NCI-H128 (cell line): Measurements from ENCODE around the gene CCDC170.

Experiments used
- DNase-seq: peaks from one replicate; lab custom pipeline; 2025; ENCODE audit not compliant: unreplicated experiment; lab: John Stamatoyannopoulos, UW

The CCDC170 gene

DNA sequence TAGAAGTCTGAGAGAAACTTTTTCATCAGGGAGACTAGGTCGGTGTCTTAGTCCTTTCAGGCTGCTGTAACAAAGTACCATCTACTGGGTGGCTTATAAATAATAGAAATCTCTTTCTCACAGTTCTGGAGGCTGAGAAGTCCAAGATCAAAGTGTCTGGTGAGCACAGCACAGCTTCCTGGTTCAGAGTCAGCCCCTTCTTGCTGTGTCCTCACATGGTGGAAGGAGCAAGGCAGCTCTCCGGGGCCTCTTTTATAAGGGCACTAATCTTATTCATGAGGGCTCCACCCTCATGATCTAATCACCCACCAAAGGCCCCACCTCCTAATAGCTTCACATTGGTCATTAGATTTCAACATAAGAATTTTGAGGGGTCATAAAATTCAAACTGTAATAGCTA is 122.8 kb downstream of the CCDC170 start:
- DNase-seq = no peak

DNA sequence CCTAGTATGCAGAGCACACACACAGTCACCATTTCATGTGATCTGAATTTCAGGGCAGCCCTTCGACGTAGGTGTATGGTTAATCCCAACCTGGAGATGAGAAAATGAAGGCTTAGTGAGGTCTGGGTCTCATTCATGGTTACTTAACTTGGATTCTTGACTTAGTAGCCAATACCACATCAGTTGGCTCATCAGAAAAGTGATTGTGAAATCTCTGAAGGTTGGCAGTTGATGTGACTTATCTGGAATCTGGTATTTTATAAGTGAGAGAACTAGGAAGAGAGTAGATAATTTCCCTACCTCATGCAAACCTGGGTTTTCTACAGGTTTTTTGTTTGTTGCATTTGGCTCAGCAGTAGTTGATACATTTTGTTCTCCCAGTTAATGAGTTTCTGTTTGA is 123.7 kb downstream of the CCDC170 start:
- no peak for DNase-seq

DNA sequence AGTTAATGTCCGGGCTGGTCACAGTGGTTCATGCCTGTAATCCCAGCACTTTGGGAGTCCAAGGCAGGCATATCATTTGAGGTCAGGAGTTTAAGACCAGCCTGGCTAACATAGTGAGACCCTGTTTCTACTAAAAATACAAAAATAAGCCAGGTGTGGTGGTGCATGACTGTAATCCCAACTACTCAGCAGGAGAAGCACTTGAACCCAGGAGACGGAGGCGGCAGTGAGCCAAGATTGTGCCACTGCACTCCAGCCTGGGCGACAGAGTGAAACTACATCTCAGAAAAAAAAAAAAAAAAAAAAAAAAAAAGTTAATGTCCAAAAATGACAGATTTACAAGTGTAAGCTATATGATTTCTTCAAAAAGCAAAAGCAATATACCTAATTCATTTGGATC is 124.9 kb downstream of the CCDC170 start:
- no peak for DNase-seq

DNA sequence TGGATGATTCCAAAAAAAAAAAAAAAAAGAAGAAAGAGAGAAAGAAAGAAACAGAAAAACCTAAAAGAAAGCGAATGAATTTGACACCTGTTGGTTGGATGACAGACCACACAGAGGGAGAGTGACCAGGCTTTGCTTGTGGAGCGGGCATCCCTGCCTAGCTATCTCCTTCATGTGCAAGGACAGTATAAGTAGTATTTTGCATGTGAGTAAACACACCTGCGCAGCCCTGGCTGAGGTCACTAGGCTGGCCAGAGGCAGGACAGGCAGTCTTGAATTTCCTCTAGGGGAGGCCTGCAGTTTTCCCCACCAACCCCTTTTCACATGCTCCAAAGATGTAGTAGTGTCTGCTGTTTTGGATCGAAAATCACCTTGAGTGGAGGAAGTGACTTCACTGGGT is 126.4 kb downstream of the CCDC170 start:
- DNase-seq = no peak

DNA sequence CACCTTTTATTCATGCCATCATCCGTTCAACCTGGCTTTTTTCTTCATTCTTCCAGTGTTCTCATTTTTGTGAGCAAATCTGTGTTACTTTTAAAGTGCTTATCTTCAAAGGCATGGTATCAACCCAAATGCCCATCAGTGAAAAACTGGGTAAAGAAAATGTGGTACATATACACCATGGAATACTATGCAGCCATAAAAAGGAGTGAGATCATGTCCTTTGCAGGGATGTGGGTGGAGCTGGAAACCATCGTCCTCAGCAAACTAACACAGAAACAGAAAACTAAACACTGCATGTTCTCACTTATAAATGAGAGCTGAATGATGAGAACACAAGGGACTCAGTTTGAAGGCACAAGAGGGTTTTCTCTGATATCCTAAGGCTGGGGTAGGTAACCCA is 130.3 kb downstream of the CCDC170 start:
- DNase-seq = no peak

DNA sequence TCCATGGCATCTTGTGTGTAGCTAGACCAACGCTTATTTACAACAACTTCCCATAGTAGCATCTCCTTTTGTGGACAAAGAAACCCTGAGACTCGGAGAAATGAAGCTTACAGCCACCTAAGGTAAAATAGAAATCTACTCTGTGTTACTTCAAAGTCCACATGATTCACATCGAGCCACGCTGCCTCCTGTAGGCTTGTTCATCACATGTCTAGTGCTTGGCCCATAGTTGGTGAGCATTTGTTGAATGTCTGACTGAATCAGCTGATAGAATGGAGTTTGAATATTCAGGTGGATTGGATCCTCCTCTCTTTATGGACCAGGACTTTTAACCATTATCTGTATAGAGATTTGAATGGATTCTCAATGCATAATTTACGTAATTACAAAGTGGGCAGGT is 130.7 kb downstream of the CCDC170 start:
- no peak for DNase-seq

DNA sequence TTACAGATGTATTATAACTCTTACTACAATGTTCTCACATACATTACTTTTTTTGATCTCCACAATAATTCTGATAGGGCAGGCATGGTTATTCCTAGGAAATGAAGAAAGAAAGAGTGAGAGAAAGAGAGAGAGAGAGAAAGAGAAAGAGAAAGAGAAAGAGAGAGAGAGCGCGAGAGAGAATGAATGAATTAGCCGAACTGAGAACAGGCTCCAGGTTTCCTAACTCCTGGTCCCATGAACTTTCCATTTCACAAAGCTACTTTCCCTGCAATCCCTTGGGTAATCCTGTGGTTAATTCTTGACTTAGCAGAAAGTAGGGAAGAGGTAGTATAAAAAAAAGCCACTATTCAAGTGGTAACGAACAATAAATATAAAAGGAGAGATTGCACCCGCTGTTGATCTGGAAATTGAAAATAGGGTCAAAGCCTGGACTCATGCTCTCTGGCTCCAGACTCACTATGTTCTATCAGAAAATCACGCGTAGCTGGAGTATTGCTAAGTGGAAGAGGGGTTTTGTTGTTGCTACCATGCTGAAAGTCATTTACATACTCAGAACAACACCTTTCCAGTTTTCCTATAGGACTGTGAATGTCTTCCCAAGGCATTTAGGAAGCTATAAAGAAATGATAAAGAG is 131.2 kb downstream of the CCDC170 start:
- no peak for DNase-seq

DNA sequence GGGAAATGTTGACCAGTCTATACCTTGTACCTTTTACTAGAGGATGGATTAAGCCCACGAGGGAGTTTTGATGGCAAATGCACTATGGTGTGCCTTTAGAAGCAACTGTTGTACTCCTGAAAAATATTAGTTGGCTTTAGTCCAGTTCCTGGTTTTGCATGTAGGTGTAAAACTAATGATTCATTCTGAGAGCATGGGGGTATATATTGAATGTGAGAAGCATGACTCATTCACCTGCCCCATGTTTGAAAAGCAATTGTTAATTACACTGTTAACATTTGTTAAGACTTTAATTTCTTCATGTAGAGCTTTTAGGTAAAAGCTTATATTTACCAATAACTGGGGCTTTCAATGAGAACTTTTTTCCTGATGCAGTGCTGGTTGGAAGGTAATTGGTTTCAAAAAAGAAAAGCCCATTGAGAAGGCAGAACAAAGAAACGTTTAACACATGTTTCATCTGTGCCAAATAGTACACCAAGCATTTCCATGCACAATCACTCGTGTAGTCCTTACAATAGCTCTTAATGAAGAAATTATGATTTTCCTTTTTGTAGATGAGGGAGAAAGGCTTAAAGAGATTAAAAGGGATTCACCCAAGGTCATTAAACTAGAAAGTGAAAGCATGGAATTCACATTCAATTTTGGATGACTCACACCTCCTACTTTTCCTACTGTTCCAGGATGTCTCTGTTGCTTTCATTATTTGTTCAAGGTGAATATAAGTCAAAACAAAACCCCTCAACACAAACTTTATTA is 134.1 kb downstream of the CCDC170 start:
- DNase-seq = no peak

DNA sequence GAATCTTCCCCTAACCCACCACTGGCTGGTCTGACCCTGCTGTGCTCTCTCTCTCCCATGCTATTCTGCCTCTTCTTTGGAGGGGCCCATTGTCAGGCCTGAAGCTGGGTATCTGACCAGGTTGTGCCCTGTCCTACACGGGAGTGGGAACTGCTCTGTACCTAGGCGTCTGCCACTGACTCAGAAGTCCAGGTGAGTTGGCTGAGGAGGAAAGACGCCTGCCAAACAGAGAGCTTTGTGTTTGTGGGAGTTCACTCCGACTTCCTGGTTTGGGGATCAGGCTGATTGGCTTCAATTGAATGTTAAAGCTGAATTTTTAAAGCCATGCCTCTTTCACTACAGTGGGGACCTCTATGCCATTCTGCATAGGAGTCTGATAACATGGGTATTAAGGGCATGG is 136.0 kb downstream of the CCDC170 start:
- no peak for DNase-seq

DNA sequence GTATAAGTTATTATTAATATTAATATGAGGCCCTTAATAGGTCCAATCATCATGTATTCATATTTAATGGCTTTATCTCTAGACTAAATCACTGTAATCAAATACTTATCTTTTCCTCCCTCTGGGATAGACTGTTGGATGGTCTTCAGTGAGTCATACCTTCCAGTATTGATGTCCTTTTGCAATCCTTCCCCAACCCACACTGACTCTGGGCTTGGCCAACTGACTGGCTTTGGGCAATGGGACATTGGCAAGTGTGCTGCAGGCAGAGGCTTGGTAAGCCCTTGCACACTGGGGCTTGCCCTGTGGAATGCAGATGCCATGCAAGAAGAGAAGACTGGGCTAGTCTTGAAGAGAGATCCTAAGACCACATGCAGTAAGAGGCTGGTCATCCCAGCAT is 136.6 kb downstream of the CCDC170 start:
- DNase-seq = no peak

DNA sequence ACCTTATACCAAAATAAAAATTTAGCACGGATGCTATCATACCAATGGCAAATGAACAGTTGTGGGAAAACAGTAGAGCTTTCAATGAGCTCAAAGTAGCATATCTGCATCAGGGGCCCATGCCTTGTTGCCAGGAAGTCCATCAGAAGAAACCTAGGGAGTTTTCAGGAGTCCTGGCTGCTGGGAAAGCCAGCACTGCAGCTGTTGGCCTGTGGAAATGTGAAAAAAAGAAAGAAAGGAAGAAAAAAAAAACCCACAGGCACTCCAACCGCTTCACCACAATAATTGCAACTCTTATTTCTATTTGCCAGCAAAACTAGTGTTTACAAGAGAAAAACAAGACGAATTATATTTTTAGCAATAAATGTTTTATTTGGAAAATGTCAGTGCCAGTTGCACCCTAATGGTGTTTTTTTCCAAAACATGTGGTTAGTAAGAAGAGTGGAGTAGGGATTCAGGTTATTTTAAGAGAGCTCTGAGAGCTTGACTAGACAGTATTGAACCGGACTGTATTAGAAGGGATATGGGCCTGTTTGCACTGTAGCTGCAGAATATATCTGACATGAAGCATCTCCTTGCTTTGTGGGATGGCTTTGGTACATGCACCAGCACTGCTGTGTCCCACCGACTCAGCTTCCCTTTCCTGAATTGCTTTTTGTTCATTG is 137.3 kb downstream of the CCDC170 start:
- no peak for DNase-seq

DNA sequence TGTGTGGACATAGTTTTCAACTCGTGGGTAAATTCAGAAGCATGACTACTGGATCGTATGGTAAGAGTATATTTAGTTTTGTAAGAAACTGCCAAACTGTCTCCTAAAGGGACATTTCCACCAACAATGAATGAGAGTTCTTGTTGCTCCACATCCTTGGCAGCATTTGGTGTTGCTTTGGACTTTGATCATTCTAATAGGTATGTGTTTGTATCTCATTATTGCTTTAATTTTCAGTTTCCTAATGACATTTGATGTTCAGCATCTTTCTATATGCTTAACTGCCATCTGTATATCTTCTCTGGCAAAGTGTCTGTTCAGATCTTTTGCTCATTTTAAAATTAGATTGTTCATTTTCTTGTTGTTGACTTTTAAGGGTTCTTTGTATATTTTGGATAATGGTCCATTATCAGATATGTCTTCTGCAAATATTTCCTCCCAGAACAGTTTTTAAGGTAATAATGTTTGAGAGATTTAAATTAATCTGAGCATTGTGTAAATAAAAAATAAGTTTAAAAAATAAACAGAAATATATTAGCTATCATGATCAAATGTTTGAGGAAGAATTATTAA is 138.7 kb downstream of the CCDC170 start:
- no peak for DNase-seq

DNA sequence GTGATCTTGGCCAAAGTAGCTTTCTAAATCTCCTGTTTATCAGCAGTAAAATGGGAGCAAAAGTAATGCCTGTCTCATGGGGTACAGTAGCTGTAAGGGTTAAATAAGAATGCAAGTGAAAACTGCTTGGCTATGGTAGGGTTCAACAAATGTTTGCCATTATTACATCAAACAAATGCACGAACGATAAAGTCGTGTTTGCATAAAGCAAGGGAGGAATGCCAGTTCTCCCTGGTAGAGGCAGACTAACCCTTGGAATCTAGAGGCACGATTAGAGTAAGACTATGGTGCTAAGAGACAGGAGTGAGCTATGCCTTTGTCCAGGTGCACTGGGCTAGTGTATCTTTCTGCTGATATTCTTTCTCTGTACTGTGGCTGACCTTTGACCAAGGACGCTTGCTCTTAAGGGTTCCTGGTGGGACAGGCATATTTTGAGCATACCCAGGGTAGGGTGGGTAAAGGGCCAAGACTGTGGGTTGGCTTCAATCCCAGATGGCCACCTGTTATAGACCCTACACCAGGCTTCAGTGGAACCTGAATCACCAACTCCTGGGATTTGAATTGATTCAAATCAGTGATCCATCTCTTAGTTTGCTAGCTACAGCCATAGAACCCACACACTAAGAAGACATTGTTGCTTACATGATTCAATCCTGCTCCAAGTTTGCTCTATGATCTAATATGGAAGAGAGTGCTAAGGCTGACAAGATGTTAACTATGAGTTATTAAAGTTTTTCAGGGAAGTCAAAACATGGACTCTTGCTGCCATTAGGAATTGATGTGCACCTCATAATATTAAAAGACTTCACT is 139.9 kb downstream of the CCDC170 start:
- no peak for DNase-seq

DNA sequence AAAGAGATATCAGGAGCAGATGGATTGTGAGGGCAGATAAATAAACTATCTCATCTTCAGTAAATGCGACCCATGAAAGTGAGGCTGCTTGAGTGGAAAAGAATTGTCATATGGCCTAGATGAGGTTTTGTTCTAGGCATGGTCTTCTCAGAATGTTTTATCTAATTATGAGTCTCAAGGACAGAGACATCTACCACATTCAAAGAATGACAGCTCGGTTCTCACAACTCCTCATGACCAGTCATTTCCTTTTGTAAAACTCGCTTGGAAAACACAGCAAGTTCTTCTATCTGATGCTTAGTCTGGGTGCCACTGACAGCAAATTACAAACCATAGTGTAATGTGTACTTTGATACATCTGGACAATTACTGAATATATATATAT is 140.5 kb downstream of the CCDC170 start:
- DNase-seq = no peak

DNA sequence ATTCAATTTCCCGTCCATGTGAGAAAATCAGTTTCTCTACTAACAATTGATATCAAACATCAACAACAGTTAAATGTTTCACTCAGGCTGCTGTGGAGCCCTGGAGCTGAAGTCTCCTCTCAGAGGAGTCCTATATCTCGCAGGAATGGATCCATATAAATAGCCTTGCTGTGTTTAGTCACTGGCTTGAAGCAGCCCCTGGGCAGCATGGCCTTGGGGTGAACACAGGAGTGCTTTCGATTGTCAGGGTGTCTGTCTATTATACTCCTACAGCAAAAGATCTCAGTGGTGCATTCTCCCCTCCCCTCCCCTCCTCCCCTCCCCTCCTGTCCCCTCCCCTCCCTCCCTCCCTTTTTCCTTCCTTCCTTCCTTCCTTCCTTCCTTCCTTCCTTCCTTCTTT is 141.9 kb downstream of the CCDC170 start:
- DNase-seq = no peak

DNA sequence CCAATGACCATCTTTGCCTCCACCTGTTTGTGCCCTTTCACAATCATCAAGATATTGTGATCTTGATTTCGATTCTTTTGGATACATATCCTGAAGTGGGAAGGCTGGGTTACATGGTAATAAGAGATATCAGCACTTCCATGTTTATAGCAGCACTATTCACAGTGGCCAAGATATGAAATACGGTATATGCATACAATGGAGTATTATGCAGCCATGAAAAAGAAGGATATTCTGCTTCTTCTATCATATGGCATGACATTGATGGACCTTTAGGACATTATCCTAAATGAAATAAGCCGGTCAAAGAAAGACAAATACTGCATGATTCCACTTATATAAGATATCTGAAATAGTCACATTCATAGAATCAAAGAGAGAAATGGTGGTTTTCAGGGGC is 144.0 kb downstream of the CCDC170 start:
- DNase-seq = no peak

DNA sequence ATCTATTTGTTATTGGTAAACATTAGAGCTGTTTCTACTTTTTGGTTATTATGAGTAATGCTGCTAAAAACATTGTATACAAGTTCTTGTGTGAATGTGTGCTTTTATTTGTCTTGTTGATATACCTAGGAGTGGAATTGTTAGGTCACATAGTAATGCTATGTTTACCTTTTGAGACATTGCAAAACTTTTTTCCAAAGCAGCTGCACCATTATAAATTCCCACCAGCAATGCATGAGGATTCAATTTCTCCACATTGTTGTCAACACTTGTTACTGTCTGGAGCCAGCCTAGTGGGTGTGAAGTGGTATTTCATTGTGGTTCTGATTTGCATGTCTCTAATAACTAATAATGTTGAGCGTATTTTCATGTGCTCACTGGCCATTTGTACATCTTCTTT is 145.9 kb downstream of the CCDC170 start:
- no peak for DNase-seq

DNA sequence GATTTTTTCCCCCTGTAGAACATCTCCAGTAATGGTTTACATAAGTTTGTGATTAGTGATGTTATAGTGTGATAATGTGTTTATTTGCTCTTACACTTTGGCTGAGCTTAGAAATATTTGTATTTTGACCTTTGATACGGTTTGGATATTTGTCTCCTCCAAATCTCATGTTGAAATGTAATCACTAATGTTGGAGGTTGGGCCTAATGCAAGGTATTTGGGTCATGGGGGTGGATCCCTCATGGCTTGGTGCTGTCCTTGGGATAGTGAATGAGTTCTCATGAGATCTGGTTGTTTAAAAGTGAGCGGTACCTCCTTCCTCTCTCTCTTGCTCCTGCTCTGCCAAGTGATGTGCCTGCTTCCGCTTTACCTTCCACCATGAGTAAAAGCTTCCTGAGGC is 147.2 kb downstream of the CCDC170 start:
- DNase-seq = no peak

DNA sequence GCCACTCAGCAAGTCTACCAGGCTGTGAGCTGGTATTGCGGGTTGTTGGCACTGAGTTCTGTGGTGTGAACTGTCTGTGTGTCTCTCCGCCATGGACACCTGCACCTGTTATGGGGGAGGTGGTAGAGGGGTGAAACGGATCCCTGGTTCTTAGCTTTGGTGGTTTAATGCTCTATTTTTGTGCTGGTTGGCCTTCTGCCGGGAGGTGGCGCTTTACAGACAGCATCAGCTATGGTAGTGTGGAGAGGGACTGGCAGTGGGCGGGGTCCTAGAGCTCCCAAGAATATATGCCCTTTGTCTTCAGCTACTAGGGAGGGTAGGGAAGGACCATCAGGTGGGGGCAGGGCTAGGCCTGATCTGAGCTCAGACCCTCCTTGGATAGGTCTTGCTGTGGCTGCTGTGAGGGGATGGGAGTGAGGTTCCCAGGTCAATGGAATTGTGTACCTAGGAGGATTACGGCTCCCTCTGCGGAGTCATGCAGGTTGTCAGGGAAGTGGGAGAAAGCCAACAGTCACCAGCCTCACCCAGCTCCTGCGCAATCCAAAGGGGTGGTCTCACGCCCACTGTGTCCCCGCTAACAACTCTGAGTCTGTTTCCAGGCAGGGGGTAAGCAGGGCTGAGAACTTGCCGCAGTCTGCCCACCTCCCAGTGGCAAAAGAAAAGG is 154.3 kb downstream of the CCDC170 start:
- no peak for DNase-seq

DNA sequence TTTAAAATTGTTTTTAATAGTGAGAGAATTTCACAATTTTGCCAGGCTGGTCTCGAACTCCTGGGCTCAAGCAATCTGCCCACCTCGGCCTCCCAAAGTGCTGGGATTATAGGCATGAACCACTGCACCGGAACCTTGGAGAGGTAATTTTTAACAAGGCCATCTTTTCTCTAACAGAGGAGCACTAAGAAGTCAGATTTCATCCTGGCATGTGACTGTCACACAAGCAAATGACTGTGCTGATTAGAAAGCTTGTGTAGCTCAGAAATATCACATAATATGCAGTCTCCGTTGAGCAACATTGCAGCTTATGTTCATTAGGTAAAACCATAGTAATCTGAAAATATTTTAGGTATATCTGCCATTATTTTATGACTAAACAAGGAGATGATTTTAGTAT is 156.0 kb downstream of the CCDC170 start:
- no peak for DNase-seq

DNA sequence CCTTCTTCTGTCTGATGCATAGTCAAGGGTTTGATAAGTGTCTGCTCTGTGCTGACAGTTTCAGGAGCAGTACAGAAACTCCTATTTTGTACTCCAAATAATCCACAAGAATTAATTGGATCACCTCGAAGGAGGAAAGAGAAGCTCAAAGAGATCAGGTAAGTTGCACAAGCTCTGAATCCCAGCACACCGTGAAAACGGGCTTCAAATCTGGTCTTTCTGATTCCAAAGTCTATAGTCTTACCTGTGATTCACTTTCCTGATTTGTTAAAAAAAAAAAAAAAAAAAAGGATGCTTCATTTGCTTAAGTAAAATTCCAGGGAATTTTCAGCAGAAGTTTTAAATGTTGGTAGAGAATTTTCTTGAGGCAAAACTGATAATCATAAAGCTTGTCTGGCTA is 157.8 kb downstream of the CCDC170 start:
- no peak for DNase-seq
